CD4-positive, alpha-beta T cell treated with Interleukin-4 for 4 hours (primary cell): ENCODE measurements around the gene HPCAL1.

Experiments
- DNase-seq: peaks from one replicate; pipeline ENCODE4 v3.0.0-alpha.2; 2020

Gene HPCAL1

GRCh38 chr2:10392951-10393639 is 90.4 kb downstream of the HPCAL1 start:
- no peak for DNase-seq

GRCh38 chr2:10393640-10393982 is 90.9 kb downstream of the HPCAL1 start:
- no peak for DNase-seq

GRCh38 chr2:10395893-10396292 is 93.2 kb downstream of the HPCAL1 start:
- no peak for DNase-seq

- no peak for DNase-seq
Measured at GRCh38 chr2:10396464-10396863, 93.8 kb downstream of the HPCAL1 start.

GRCh38 chr2:10397297-10397875 is 94.7 kb downstream of the HPCAL1 start:
- no peak for DNase-seq

- DNase-seq, result no peak
Measured at GRCh38 chr2:10397878-10398277, 95.2 kb downstream of the HPCAL1 start.

- no peak for DNase-seq
Measured at GRCh38 chr2:10398496-10398895, 95.8 kb downstream of the HPCAL1 start.

- no peak for DNase-seq
Measured at GRCh38 chr2:10399358-10399757, 96.7 kb downstream of the HPCAL1 start.

GRCh38 chr2:10400002-10400401 is 97.3 kb downstream of the HPCAL1 start:
- DNase-seq, result no peak

GRCh38 chr2:10400568-10400977 is 97.9 kb downstream of the HPCAL1 start:
- DNase-seq, result no peak

GRCh38 chr2:10400978-10401951 is 98.6 kb downstream of the HPCAL1 start:
- DNase-seq, result no peak

- no peak for DNase-seq
Measured at GRCh38 chr2:10402062-10402585, 99.4 kb downstream of the HPCAL1 start.

GRCh38 chr2:10402653-10403215 is 100.0 kb downstream of the HPCAL1 start:
- DNase-seq, result no peak

- no peak for DNase-seq
Measured at GRCh38 chr2:10404324-10405143, 101.8 kb downstream of the HPCAL1 start.

GRCh38 chr2:10405448-10405847 is 102.7 kb downstream of the HPCAL1 start:
- DNase-seq, result no peak

- no peak for DNase-seq
Measured at GRCh38 chr2:10406016-10406415, 103.3 kb downstream of the HPCAL1 start.

- DNase-seq, result no peak
Measured at GRCh38 chr2:10406491-10407188, 103.9 kb downstream of the HPCAL1 start.

- no peak for DNase-seq
Measured at GRCh38 chr2:10407432-10407831, 104.7 kb downstream of the HPCAL1 start.

- peak; percentile 54 for DNase-seq
Measured at GRCh38 chr2:10407841-10408648, 105.3 kb downstream of the HPCAL1 start.
